Panc1 (cell line): ENCODE measurements around the gene TREML2. TPM values are rescaled to one million over a fixed set of nuclear protein-coding genes. Genes with fewer than 3 reads are reported as not detected.

Source experiments
- ATAC-seq: fragments of 200-7000 bp; cut with Tn5 transposase; 2 replicates; pipeline ENCODE4 v1.9.1; 2020; ENCODE audit warnings: mild to moderate bottlenecking, moderate library complexity
- BruUV-seq: library from RNA; stranded (reverse); fragments of 400-500 nt; replicated peaks from 2 replicates; lab custom pipeline; 2021; lab: Mats Ljungman, UMichigan
- CTCF ChIA-PET: fragments of 300-600 bp; sonication (Branson Sonifier 250); formaldehyde crosslinking; loops from one replicate; lab custom pipeline; 2022; ENCODE audit warnings: antibody characterized with exemption; lab: Charles Lee
- POLR2A ChIA-PET: fragments of 300-600 bp; sonication (Branson Sonifier 250); formaldehyde crosslinking; loops from one replicate; lab custom pipeline; 2022; ENCODE audit warnings: antibody characterized with exemption; lab: Charles Lee
- DNase-seq: peaks from one replicate; pipeline ENCODE4 v3.0.0-alpha.2; 2010; ENCODE audit warnings: low read depth, low spot score
- H3K27ac ChIP-seq: 2 replicates; pipeline ENCODE4 v1.5.1; 2011; ENCODE audit warnings: mild to moderate bottlenecking, low read length, inconsistent platforms
- H3K27me3 ChIP-seq: fragments of 200-500 bp; sonication (Bioruptor generic); 2 replicates; pipeline ENCODE4 v1.6.0; 2014; ENCODE audit warnings: low read length, inconsistent platforms; ENCODE audit not compliant: control insufficient read depth, insufficient read depth
- H3K36me3 ChIP-seq: fragments of 200-500 bp; sonication (Bioruptor generic); 2 replicates; pipeline ENCODE4 v1.5.1; 2014; ENCODE audit warnings: inconsistent platforms, mild to moderate bottlenecking, low read length, moderate library complexity; ENCODE audit not compliant: control insufficient read depth, insufficient read depth
- H3K4me1 ChIP-seq: 2 replicates; pipeline ENCODE4 v1.5.1; 2011; ENCODE audit warnings: inconsistent platforms, mild to moderate bottlenecking, low read length, moderate library complexity; ENCODE audit not compliant: control insufficient read depth, insufficient read depth
- H3K4me3 ChIP-seq, 2 experiments: 2 replicates each; pipeline ENCODE4 v1.5.1; 2011 to 2012; ENCODE audit warnings: low read depth in 2 of 2, low read length in 2 of 2, mild to moderate bottlenecking in 2 of 2, inconsistent platforms in 1 of 2, moderate library complexity in 1 of 2
- H3K9me3 ChIP-seq: fragments of 200-500 bp; sonication (Bioruptor generic); 2 replicates; pipeline ENCODE4 v1.5.1; 2014; ENCODE audit warnings: low read depth, mild to moderate bottlenecking, inconsistent platforms, low read length, moderate library complexity; ENCODE audit not compliant: control insufficient read depth, insufficient read depth
- CTCF ChIP-seq: fragments of 450-650 bp; IDR thresholded peaks from 2 replicates; pipeline ENCODE4 v1.5.1; 2017; ENCODE audit warnings: mild to moderate bottlenecking
- POLR2AphosphoS5 ChIP-seq: IDR thresholded peaks from 2 replicates; pipeline ENCODE4 v1.6.1; 2012; ENCODE audit warnings: mild to moderate bottlenecking, low read depth, low read length, moderate library complexity
- SIN3A ChIP-seq: IDR thresholded peaks from 2 replicates; pipeline ENCODE4 v1.6.1; 2012; ENCODE audit warnings: low read depth, mild to moderate bottlenecking, low read length, moderate library complexity, borderline replicate concordance; ENCODE audit not compliant: insufficient read depth
- TCF7L2 ChIP-seq: IDR thresholded peaks from 2 replicates; pipeline ENCODE4 v1.6.1; 2011; ENCODE audit warnings: mild to moderate bottlenecking, low read depth, low read length, inconsistent platforms
- in situ Hi-C: cut with HindIII; loops from 2 replicates; pipeline ENCODE4 v1.10.0; 2016; ENCODE audit warnings: low sequenced_read_pairs, low pct_unique_long_range_greater_than_20kb
- intact Hi-C: fragments of 100-400 bp; cut with micrococcal nuclease; formaldehyde crosslinking; loops from one replicate; pipeline ENCODE4 v1.10.0; 2022; ENCODE audit not compliant: unreplicated experiment
- total RNA-seq: library from RNA; stranded (reverse); gene quantifications from one replicate; pipeline ENCODE4 v1.2.1, GENCODE V29; 2021; ENCODE audit not compliant: unreplicated experiment
- TF ChIP-seq, protein P1 (sequence below), 2 experiments: IDR thresholded peaks; 2 replicates each; pipeline ENCODE4 v1.6.1; 2011 to 2012; ENCODE audit warnings: low read depth in 2 of 2, control low read depth in 1 of 2, low read length in 1 of 2, mild to moderate bottlenecking in 1 of 2, moderate library complexity in 1 of 2; ENCODE audit not compliant: insufficient read depth in 1 of 2

TREML2 gene
- total RNA-seq, 1 experiment from 2014 or later, result not detected

- TF ChIP-seq POLR2AphosphoS5 (no peak), TCF7L2 (no peak), CTCF (no peak), SIN3A (no peak)
- TF ChIP-seq, protein P1, sequence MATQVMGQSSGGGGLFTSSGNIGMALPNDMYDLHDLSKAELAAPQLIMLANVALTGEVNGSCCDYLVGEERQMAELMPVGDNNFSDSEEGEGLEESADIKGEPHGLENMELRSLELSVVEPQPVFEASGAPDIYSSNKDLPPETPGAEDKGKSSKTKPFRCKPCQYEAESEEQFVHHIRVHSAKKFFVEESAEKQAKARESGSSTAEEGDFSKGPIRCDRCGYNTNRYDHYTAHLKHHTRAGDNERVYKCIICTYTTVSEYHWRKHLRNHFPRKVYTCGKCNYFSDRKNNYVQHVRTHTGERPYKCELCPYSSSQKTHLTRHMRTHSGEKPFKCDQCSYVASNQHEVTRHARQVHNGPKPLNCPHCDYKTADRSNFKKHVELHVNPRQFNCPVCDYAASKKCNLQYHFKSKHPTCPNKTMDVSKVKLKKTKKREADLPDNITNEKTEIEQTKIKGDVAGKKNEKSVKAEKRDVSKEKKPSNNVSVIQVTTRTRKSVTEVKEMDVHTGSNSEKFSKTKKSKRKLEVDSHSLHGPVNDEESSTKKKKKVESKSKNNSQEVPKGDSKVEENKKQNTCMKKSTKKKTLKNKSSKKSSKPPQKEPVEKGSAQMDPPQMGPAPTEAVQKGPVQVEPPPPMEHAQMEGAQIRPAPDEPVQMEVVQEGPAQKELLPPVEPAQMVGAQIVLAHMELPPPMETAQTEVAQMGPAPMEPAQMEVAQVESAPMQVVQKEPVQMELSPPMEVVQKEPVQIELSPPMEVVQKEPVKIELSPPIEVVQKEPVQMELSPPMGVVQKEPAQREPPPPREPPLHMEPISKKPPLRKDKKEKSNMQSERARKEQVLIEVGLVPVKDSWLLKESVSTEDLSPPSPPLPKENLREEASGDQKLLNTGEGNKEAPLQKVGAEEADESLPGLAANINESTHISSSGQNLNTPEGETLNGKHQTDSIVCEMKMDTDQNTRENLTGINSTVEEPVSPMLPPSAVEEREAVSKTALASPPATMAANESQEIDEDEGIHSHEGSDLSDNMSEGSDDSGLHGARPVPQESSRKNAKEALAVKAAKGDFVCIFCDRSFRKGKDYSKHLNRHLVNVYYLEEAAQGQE (IDR thresholded peaks at IDR 0.05; ENCODE audit: insufficient read depth in 1 of 2, low read depth in 2 of 2, low read length in 1 of 2), result no peak
- ATAC-seq (no peak), DNase-seq (no peak)
- no peak overlapping the region for H3K27ac ChIP-seq
- H3K36me3 ChIP-seq, result no peaks in the 10 kb centered on the region
- no peaks in the 10 kb centered on the region for H3K9me3 ChIP-seq
- CTCF ChIA-PET, result interaction anchor here (0.6 kb wide), 1 partner anchor 86 kb away, joined by 3 read pairs; no protein-coding TSS in a partner anchor
- H3K4me3 ChIP-seq, result no peak overlapping the region
- POLR2A ChIA-PET, result no interaction called here
- intact Hi-C loops (no loop called here), in situ Hi-C loops (no loop called here)
- BruUV-seq, result no TSS peak
- H3K27me3 ChIP-seq, result peaks cover 9% of the 10 kb centered on the region; the same call in 1 of the 2 replicates
- H3K4me1 ChIP-seq, result no peaks in the 10 kb centered on the region
Observed at GRCh38 chr6:41177287-41177686, 23.7 kb downstream of the TREML2 start.

DNA sequence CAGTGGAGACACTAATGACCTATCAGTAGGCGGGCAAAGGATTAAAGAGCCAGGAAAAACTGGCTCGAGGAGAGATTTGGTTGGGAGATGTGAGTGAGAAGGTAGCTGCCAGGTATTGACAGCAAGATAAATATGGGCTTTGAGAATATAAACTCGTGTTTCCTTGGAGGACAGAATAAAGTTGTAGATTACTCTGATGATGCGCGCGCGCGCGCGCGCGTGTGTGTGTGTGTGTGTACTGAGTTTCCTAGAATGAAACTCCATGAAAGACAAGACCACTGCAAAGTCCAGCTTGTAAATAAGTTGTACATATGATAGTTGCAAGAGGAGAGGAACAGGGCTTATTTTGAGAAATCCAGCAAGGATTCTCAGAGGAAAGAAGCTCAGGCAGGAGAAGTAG lies 24.8 kb downstream of the TREML2 start:
- in situ Hi-C loops, result no loop called here
- intact Hi-C loops, result no loop called here
- TF ChIP-seq TCF7L2, result no peak
- no peak for TF ChIP-seq POLR2AphosphoS5
- TF ChIP-seq CTCF, result no peak
- H3K27me3 ChIP-seq, result peaks cover 9% of the 10 kb centered on the region; the same call in 1 of the 2 replicates
- ATAC-seq, result no peak
- H3K27ac ChIP-seq, result no peak overlapping the region
- DNase-seq, result no peak
- H3K4me3 ChIP-seq, result no peak overlapping the region
- CTCF ChIA-PET, result no interaction called here
- H3K4me1 ChIP-seq, result no peaks in the 10 kb centered on the region
- BruUV-seq, result no TSS peak
- H3K36me3 ChIP-seq, result no peaks in the 10 kb centered on the region
- POLR2A ChIA-PET, result no interaction called here
- no peaks in the 10 kb centered on the region for H3K9me3 ChIP-seq
